Measurements from ENCODE around the gene TGM5. TPM values are rescaled to one million over a fixed set of nuclear protein-coding genes. Genes with fewer than 3 reads are reported as not detected.

The TGM5 gene
- total RNA-seq, 5 donors from 2014 or later (not counting 1 experiment from before 2014, with no cell fraction given): not detected

DNA sequence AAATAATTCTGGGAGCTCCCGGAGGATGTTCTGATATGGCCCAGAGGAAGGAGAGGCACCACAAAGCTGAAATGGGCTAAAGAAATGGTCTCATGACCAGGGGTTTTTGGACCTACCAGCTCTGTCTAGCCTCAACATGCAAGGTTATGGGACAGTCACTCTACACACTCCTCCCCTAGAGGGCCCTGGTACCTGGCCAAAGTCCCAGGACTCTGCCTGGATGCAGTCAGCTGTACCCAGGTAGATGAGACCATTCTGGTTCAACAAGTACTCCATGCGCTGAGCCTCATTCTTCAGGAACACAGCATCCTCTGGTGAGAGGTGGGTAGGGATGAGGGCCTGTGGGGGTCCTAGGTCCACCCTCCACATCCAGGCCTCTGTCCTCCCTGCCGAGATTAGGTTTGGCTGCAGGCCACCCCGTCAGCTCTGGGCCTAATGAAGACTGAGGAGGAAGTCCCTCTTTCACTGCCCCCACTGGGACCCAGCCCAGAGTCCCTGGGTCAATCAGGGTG, 55.4 kb downstream of the TGM5 start:
- H3K36me3 ChIP-seq (ENCODE audit: control insufficient read depth in 2 of 2, extremely low read depth in 1 of 2, insufficient read depth in 1 of 2, low read length in 1 of 2): no peaks in the 10 kb centered on the region
- no peak overlapping the region for H3K27ac ChIP-seq (ENCODE audit: low read length)
- ATAC-seq (replicated peaks in 1 of 4) (no peak), DNase-seq (no peak)
- no peak overlapping the region for H3K27ac Mint-ChIP-seq
- no peak overlapping the region for H3K4me3 Mint-ChIP-seq
- no peaks in the 10 kb centered on the region for H3K36me3 Mint-ChIP-seq
- H3K4me3 ChIP-seq (ENCODE audit: control insufficient read depth in 1 of 2, extremely low read depth in 1 of 2, low read length in 1 of 2): no peak overlapping the region
- no peaks in the 10 kb centered on the region for H3K4me1 ChIP-seq (ENCODE audit: control insufficient read depth in 1 of 2, extremely low read depth in 1 of 2, insufficient read depth in 2 of 2, low read length in 2 of 2)
- peaks cover 0 to 43% of the 10 kb centered on the region in 2 experiments for H3K27me3 ChIP-seq (replicated peaks in 1 of 2; ENCODE audit: control insufficient read depth in 2 of 2, extremely low read depth in 1 of 2, insufficient read depth in 2 of 2, low read length in 1 of 2)
- H3K9me3 ChIP-seq: no peaks in the 10 kb centered on the region
- no peaks in the 10 kb centered on the region for H3K9me3 Mint-ChIP-seq
- ChIA-PET POLR2A (no interaction called here), CTCF (no interaction called here)
- H3K4me1 Mint-ChIP-seq: no peaks in the 10 kb centered on the region
- WGBS (ENCODE audit: insufficient coverage): 88% methylated on average over 3 of the region's 4 CpGs
- peaks cover 9 to 22% of the 10 kb centered on the region in 2 donors for H3K27me3 Mint-ChIP-seq

GRCh38 chr15:43210807-43211206, 55.9 kb downstream of the TGM5 start:
- POLR2A ChIA-PET: no interaction called here
- 78% methylated on average over 9 of the region's 9 CpGs for WGBS (ENCODE audit: insufficient coverage)
- Mint-ChIP-seq H3K4me1 (no peaks in the 10 kb centered on the region), H3K27ac (no peak overlapping the region), H3K4me3 (no peak overlapping the region), H3K36me3 (no peaks in the 10 kb centered on the region), H3K9me3 (no peaks in the 10 kb centered on the region), H3K27me3 (peaks cover 9 to 23% of the 10 kb centered on the region in 2 donors)
- H3K36me3 ChIP-seq (ENCODE audit: control insufficient read depth in 2 of 2, extremely low read depth in 1 of 2, insufficient read depth in 1 of 2, low read length in 1 of 2): no peaks in the 10 kb centered on the region
- peaks cover 0 to 43% of the 10 kb centered on the region in 2 experiments for H3K27me3 ChIP-seq (replicated peaks in 1 of 2; ENCODE audit: control insufficient read depth in 2 of 2, extremely low read depth in 1 of 2, insufficient read depth in 2 of 2, low read length in 1 of 2)
- H3K4me3 ChIP-seq (ENCODE audit: control insufficient read depth in 1 of 2, extremely low read depth in 1 of 2, low read length in 1 of 2): no peak overlapping the region
- DNase-seq: no peak
- no peak for ATAC-seq (replicated peaks in 1 of 4)
- CTCF ChIA-PET: no interaction called here
- no peak overlapping the region for H3K27ac ChIP-seq (ENCODE audit: low read length)
- H3K9me3 ChIP-seq: no peaks in the 10 kb centered on the region
- H3K4me1 ChIP-seq (ENCODE audit: control insufficient read depth in 1 of 2, extremely low read depth in 1 of 2, insufficient read depth in 2 of 2, low read length in 2 of 2): no peaks in the 10 kb centered on the region

- peaks cover 9 to 23% of the 10 kb centered on the region in 2 donors for H3K27me3 Mint-ChIP-seq
- H3K4me1 ChIP-seq (ENCODE audit: control insufficient read depth in 1 of 2, extremely low read depth in 1 of 2, insufficient read depth in 2 of 2, low read length in 2 of 2): no peaks in the 10 kb centered on the region
- DNase-seq (no peak), ATAC-seq (replicated peaks in 1 of 4) (no peak)
- WGBS (ENCODE audit: insufficient coverage): 85% methylated on average over 12 of the region's 15 CpGs
- peaks cover 0 to 43% of the 10 kb centered on the region in 2 experiments for H3K27me3 ChIP-seq (replicated peaks in 1 of 2; ENCODE audit: control insufficient read depth in 2 of 2, extremely low read depth in 1 of 2, insufficient read depth in 2 of 2, low read length in 1 of 2)
- no peak overlapping the region for H3K4me3 ChIP-seq (ENCODE audit: control insufficient read depth in 1 of 2, extremely low read depth in 1 of 2, low read length in 1 of 2)
- H3K27ac ChIP-seq (ENCODE audit: low read length): no peak overlapping the region
- no peaks in the 10 kb centered on the region for H3K9me3 ChIP-seq
- H3K27ac Mint-ChIP-seq: no peak overlapping the region
- ChIA-PET CTCF (no interaction called here), POLR2A (no interaction called here)
- no peaks in the 10 kb centered on the region for H3K9me3 Mint-ChIP-seq
- no peak overlapping the region for H3K4me3 Mint-ChIP-seq
- no peaks in the 10 kb centered on the region for H3K36me3 Mint-ChIP-seq
- H3K4me1 Mint-ChIP-seq: no peaks in the 10 kb centered on the region
- no peaks in the 10 kb centered on the region for H3K36me3 ChIP-seq (ENCODE audit: control insufficient read depth in 2 of 2, extremely low read depth in 1 of 2, insufficient read depth in 1 of 2, low read length in 1 of 2)
Measured at GRCh38 chr15:43210172-43210745, 56.5 kb downstream of the TGM5 start.

DNA sequence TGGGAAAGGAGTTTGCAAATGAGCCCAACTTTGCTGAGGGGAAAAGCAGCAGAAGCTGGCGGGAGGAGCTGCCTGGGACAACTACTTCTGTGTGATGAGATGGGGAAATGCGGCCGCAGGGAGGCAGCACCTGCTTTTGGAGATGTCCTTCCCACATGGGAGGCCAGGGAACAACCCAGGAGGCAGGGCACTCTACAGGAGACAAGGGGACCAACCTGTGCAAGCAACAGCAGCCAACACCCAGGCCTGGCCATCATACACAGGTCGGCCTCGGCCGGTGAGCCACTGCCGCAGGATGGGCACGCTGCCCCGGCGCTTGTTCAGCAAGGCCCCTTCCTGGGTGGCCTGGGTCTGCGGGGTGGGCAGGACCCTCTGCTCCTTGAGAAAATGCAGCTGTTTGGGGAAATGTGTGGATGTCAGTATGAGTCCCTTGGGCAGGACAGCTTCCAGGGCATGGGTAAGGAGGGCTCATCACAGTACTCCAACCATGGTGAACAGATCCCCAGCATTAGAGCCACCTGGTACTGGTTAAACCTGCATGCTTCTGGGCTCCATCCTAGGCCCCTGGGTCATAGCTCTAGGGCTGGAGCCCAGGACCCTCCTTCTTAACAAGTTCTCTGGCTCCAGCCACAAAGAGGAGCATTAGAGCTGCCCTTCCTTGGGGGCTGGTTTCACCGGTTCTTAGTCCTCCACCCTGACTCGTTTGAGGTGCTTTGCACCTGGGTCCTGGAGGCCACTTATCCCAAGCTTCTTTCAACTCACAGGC, 57.5 kb downstream of the TGM5 start:
- Mint-ChIP-seq H3K27ac (no peak overlapping the region), H3K36me3 (no peaks in the 10 kb centered on the region), H3K27me3 (peaks cover 9 to 22% of the 10 kb centered on the region in 2 donors), H3K4me3 (no peak overlapping the region), H3K9me3 (no peaks in the 10 kb centered on the region), H3K4me1 (peaks cover 0 to 10% (median 3%) of the 10 kb centered on the region in 3 donors)
- no peak overlapping the region for H3K4me3 ChIP-seq (ENCODE audit: control insufficient read depth in 1 of 2, extremely low read depth in 1 of 2, low read length in 1 of 2)
- no peak overlapping the region for H3K27ac ChIP-seq (ENCODE audit: low read length)
- ATAC-seq (replicated peaks in 1 of 4) (peak in 1 of 4 experiments; percentile 27), DNase-seq (no peak)
- 80% methylated on average over 13 of the region's 13 CpGs for WGBS (ENCODE audit: insufficient coverage)
- no peaks in the 10 kb centered on the region for H3K9me3 ChIP-seq
- no peaks in the 10 kb centered on the region for H3K36me3 ChIP-seq (ENCODE audit: control insufficient read depth in 2 of 2, extremely low read depth in 1 of 2, insufficient read depth in 1 of 2, low read length in 1 of 2)
- H3K27me3 ChIP-seq (replicated peaks in 1 of 2; ENCODE audit: control insufficient read depth in 2 of 2, extremely low read depth in 1 of 2, insufficient read depth in 2 of 2, low read length in 1 of 2): peaks cover 0 to 43% of the 10 kb centered on the region in 2 experiments
- ChIA-PET POLR2A (no interaction called here), CTCF (no interaction called here)
- peaks cover 0 to under 1% of the 10 kb centered on the region in 2 experiments for H3K4me1 ChIP-seq (ENCODE audit: control insufficient read depth in 1 of 2, extremely low read depth in 1 of 2, insufficient read depth in 2 of 2, low read length in 2 of 2)

DNA sequence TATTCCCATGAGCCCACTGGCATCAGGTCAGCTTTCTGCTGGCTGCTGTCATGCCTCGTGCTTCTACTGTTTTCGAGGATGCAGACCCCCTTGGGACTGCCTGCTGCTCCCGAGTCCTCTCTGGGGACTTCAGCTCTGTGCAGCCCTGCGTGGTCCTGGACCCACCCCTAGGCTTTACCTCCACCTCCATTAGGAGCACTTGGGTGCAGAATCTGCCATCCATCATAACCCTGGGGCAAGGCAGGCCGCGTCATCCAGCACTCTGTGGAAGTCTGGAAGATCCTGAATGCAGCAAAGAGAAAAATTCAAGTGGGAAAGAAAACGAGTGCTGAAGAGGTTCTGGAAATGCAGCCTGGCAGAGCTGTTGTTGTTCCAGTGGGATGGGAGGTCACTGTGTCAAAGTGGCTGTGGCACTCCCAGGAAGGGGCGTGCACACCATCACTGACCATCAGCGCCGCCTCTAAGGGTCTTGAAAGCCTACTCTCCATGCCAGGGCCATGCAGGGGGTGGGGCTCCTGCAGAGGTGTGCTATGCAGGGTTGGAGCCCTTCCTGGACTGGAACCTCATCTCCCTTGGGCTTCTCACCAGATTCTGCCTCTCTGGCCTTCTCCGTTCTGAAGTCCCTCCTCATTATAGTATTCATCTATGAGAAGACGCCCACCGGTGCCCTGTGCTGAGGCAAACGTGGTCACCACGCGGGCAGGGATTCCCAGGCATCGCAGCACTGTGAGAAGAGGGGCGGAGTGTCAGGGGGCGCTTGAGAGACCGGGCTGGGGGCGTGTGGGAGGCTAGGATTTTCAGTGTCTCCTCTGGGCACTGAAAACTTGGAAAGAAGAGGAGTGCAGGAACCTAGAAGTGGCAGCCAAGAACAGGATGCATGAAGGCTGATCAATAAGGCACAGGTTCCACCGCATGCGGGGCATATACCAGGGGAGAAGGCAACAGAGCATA, 58.4 kb downstream of the TGM5 start:
- no peak overlapping the region for H3K27ac ChIP-seq (ENCODE audit: low read length)
- DNase-seq (no peak), ATAC-seq (replicated peaks in 1 of 4) (no peak)
- H3K4me1 ChIP-seq (ENCODE audit: control insufficient read depth in 1 of 2, extremely low read depth in 1 of 2, insufficient read depth in 2 of 2, low read length in 2 of 2): peaks cover 0 to 2% of the 10 kb centered on the region in 2 experiments
- H3K36me3 ChIP-seq (ENCODE audit: control insufficient read depth in 2 of 2, extremely low read depth in 1 of 2, insufficient read depth in 1 of 2, low read length in 1 of 2): no peaks in the 10 kb centered on the region
- no peaks in the 10 kb centered on the region for H3K9me3 ChIP-seq
- H3K27me3 Mint-ChIP-seq: peaks cover 9 to 21% of the 10 kb centered on the region in 2 donors
- H3K9me3 Mint-ChIP-seq: no peaks in the 10 kb centered on the region
- peaks cover 0 to 41% of the 10 kb centered on the region in 2 experiments for H3K27me3 ChIP-seq (replicated peaks in 1 of 2; ENCODE audit: control insufficient read depth in 2 of 2, extremely low read depth in 1 of 2, insufficient read depth in 2 of 2, low read length in 1 of 2)
- WGBS (ENCODE audit: insufficient coverage): 77% methylated on average over 19 of the region's 23 CpGs
- H3K27ac Mint-ChIP-seq: no peak overlapping the region
- peaks cover 0 to 13% (median 4%) of the 10 kb centered on the region in 3 donors for H3K4me1 Mint-ChIP-seq
- no peaks in the 10 kb centered on the region for H3K36me3 Mint-ChIP-seq
- CTCF ChIA-PET: no interaction called here
- POLR2A ChIA-PET: no interaction called here
- H3K4me3 ChIP-seq (ENCODE audit: control insufficient read depth in 1 of 2, extremely low read depth in 1 of 2, low read length in 1 of 2): no peak overlapping the region
- no peak overlapping the region for H3K4me3 Mint-ChIP-seq

- H3K4me1 Mint-ChIP-seq: peaks cover 0 to 13% (median 4%) of the 10 kb centered on the region in 3 donors
- Histone ChIP-seq H3K9me3 (no peaks in the 10 kb centered on the region), H3K36me3 (ENCODE audit: control insufficient read depth in 2 of 2, extremely low read depth in 1 of 2, insufficient read depth in 1 of 2, low read length in 1 of 2) (no peaks in the 10 kb centered on the region), H3K4me1 (ENCODE audit: control insufficient read depth in 1 of 2, extremely low read depth in 1 of 2, insufficient read depth in 2 of 2, low read length in 2 of 2) (peaks cover 0 to 2% of the 10 kb centered on the region in 2 experiments), H3K27ac (ENCODE audit: low read length) (no peak overlapping the region), H3K4me3 (ENCODE audit: control insufficient read depth in 1 of 2, extremely low read depth in 1 of 2, low read length in 1 of 2) (no peak overlapping the region), H3K27me3 (replicated peaks in 1 of 2; ENCODE audit: control insufficient read depth in 2 of 2, extremely low read depth in 1 of 2, insufficient read depth in 2 of 2, low read length in 1 of 2) (peaks cover 0 to 40% of the 10 kb centered on the region in 2 experiments)
- WGBS (ENCODE audit: insufficient coverage): 93% methylated on average over 3 of the region's 9 CpGs
- no peaks in the 10 kb centered on the region for H3K36me3 Mint-ChIP-seq
- H3K4me3 Mint-ChIP-seq: no peak overlapping the region
- H3K27me3 Mint-ChIP-seq: peaks cover 9 to 21% of the 10 kb centered on the region in 2 donors
- CTCF ChIA-PET: no interaction called here
- POLR2A ChIA-PET: no interaction called here
- no peak for ATAC-seq (replicated peaks in 1 of 4)
- H3K9me3 Mint-ChIP-seq: no peaks in the 10 kb centered on the region
- H3K27ac Mint-ChIP-seq: no peak overlapping the region
- DNase-seq: no peak
Measured at GRCh38 chr15:43207024-43207423, 59.7 kb downstream of the TGM5 start.

All from T-cell (primary cell).